Smooth muscle cell (in vitro differentiated cells): ENCODE results near the gene SUGP2. TPM values are rescaled to one million over a fixed set of nuclear protein-coding genes. Genes with fewer than 3 reads are reported as not detected.

Experiments used
- DNase-seq: peaks from one replicate; lab custom pipeline; 2025; ENCODE audit not compliant: unreplicated experiment; lab: John Stamatoyannopoulos, UW
- H2AFZ ChIP-seq: fragments of 200-600 bp; sonication (generic); 2 replicates; pipeline ENCODE4 v1.6.0; 2016; ENCODE audit warnings: antibody characterized with exemption, low read depth, mild to moderate bottlenecking
- H3F3A ChIP-seq: fragments of 200-600 bp; sonication (generic); 2 replicates; pipeline ENCODE4 v1.6.0; 2017; ENCODE audit warnings: antibody characterized with exemption, low read depth
- H3K27ac ChIP-seq: fragments of 200-600 bp; sonication (generic); 2 replicates; pipeline ENCODE4 v1.5.1; 2016; ENCODE audit warnings: low read depth, mild to moderate bottlenecking
- H3K27me3 ChIP-seq: fragments of 200-600 bp; sonication (generic); 2 replicates; pipeline ENCODE4 v1.6.1; 2016; ENCODE audit warnings: low read depth, mild to moderate bottlenecking
- H3K36me3 ChIP-seq: fragments of 200-600 bp; sonication (generic); 2 replicates; pipeline ENCODE4 v1.5.1; 2016; ENCODE audit warnings: low read depth
- H3K4me1 ChIP-seq: fragments of 200-600 bp; sonication (generic); 2 replicates; pipeline ENCODE4 v1.5.1; 2016; ENCODE audit warnings: low read depth
- H3K4me2 ChIP-seq: fragments of 200-600 bp; sonication (generic); 2 replicates; pipeline ENCODE4 v1.6.0; 2016; ENCODE audit warnings: mild to moderate bottlenecking
- H3K4me3 ChIP-seq: fragments of 200-600 bp; sonication (generic); 2 replicates; pipeline ENCODE4 v1.5.1; 2016; ENCODE audit warnings: mild to moderate bottlenecking
- H3K79me2 ChIP-seq: fragments of 200-600 bp; sonication (generic); 2 replicates; pipeline ENCODE4 v1.6.0; 2016; ENCODE audit warnings: low read depth, mild to moderate bottlenecking
- H3K9ac ChIP-seq: fragments of 200-600 bp; sonication (generic); 2 replicates; pipeline ENCODE4 v1.6.0; 2016; ENCODE audit warnings: low read depth
- H3K9me3 ChIP-seq: fragments of 200-600 bp; sonication (generic); replicated peaks from 2 replicates; pipeline ENCODE4 v1.5.1; 2016; ENCODE audit warnings: low read depth
- H4K20me1 ChIP-seq: fragments of 200-600 bp; sonication (generic); 2 replicates; pipeline ENCODE4 v1.6.0; 2016; ENCODE audit warnings: low read depth
- CTCF ChIP-seq: fragments of 200-600 bp; sonication (generic); IDR thresholded peaks from 2 replicates; pipeline ENCODE4 v1.5.1; 2017; ENCODE audit warnings: borderline replicate concordance, mild to moderate bottlenecking, antibody characterized with exemption; ENCODE audit not compliant: insufficient read depth, poor library complexity, severe bottlenecking
- WGBS: methylation state at CpG from one replicate; pipeline ENCODE4 v1.1.7; 2016; ENCODE audit warnings: low lambda C conversion rate; 5-methylcytosine and 5-hydroxymethylcytosine counted together
- polyA plus RNA-seq: library from polyadenylated mRNA; unstranded; fragments of >200 nt; fragmentation: Nextera tagmentation; extraction: Ambion mirVana; gene quantifications from 2 replicates; pipeline ENCODE4 v1.2.1, GENCODE V29; 2016
- total RNA-seq: library from RNA; depleted of rRNA; stranded (reverse); fragments of >200 nt; gene quantifications from 2 replicates; pipeline ENCODE4 v1.2.3, GENCODE V29; 2014

SUGP2 gene
- total and polyA plus RNA-seq, 2 experiments from 2014 or later = 42.2 to 47.6 TPM

DNA sequence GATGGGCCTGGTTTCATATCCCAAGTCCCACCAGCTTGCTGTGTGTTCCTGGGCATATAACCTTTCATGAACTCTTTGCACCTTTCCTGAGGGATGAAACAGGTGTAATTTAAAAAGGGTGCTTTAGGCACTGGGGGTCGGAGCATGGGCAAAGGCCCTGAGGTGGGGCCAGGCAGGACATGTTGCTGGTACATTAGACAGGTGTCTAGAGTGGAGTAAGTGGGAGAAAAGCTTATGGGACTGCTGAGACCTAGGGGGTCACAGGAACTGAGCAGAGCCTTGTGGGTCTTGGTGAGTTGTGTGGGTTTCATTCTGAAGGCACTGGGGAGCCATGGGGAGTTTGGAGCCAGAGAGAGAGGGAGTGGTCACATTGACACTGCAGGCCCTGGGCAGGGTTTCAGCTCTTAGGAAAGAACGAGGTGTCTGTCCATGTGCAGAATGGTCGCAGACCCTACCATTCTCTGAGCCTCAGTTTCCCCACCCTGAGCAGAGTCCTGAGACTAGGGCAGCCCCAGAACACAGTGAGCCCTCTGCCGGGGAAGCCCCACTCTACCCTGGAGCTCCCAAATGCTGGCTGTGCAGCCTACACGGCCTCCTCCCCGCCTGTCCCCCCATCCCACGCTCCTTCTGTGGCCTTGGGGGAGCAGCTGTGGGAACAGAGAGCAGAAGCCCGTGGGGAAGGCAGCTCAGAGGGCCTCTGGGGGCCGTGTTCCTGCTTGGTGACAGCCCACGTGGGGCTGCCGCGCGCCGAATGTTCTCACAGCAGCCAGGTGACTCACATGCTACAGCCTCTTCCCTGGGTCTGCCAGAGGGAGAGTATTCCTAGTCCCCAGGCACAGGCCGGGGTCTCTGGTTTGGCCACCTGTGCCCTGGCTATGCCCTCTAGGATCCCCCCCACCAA is 85.0 kb downstream of the SUGP2 start:
- WGBS = 89% methylated on average over 15 of the region's 15 CpGs

DNA sequence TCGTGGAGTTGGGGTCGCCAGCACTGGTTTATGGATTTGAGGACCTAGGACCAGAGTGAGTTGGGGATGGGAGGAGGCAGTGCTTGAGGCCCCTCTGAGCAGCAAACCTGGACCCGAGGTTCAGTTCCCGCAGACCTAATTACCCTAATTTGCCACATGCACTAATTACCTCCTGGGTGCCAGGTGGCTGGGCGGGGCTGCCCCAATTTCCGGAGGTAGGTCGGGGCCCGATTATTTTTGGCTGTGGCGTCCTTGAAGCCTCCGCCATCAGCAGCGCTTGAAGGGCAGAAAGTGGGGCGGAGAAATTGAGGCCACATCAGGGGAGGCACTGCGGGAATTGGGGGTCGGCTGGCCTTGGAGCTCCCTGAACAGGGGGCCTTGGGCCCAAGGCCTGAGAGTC is 86.4 kb downstream of the SUGP2 start:
- Histone ChIP-seq H3F3A (no peaks in the 10 kb centered on the region), H3K79me2 (no peaks in the 10 kb centered on the region), H3K4me1 (no peaks in the 10 kb centered on the region), H4K20me1 (no peaks in the 10 kb centered on the region), H3K9me3 (no peaks in the 10 kb centered on the region), H3K27ac (no peak overlapping the region), H3K36me3 (no peaks in the 10 kb centered on the region), H3K27me3 (no peaks in the 10 kb centered on the region), H3K4me2 (no peak overlapping the region), H3K4me3 (no peak overlapping the region), H3K9ac (no peak overlapping the region), H2AFZ (no peak overlapping the region)
- 90% methylated on average over 14 of the region's 14 CpGs for WGBS
- TF ChIP-seq CTCF = no peak
- no peak for DNase-seq

More for the DNA sequence above, 85.0 kb downstream of the SUGP2 start:
- H3K4me2 ChIP-seq = no peak overlapping the region
- H3K27me3 ChIP-seq = no peaks in the 10 kb centered on the region
- no peaks in the 10 kb centered on the region for H4K20me1 ChIP-seq
- H3K9ac ChIP-seq = no peak overlapping the region
- H3K27ac ChIP-seq = no peak overlapping the region
- H3K36me3 ChIP-seq = no peaks in the 10 kb centered on the region
- H3K9me3 ChIP-seq = no peaks in the 10 kb centered on the region
- no peak for DNase-seq
- no peak for TF ChIP-seq CTCF
- no peaks in the 10 kb centered on the region for H3K79me2 ChIP-seq
- no peaks in the 10 kb centered on the region for H3F3A ChIP-seq
- H2AFZ ChIP-seq = no peak overlapping the region
- no peak overlapping the region for H3K4me3 ChIP-seq
- no peaks in the 10 kb centered on the region for H3K4me1 ChIP-seq

DNA sequence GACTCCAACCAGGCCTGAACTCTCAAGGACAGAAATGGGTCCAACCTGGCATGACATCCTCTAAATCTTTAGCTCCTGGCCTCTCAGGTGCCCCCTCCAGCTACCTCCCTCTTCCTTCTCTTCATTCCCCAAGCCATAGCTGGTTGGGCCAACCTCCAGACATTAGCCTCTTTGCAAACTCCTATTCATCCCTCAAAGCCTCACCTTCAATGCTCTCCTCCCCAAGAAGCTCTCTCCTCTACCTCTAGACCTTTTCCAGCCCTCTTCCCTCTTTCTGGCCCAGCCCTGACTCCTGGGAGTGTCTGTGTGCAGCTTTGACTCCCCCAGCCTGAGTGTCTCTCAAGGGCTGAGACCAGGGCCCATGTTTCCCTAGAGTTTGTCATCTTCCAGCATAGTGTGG is 87.0 kb downstream of the SUGP2 start:
- no peaks in the 10 kb centered on the region for H3K27me3 ChIP-seq
- H3F3A ChIP-seq = no peaks in the 10 kb centered on the region
- no peaks in the 10 kb centered on the region for H3K9me3 ChIP-seq
- TF ChIP-seq CTCF = no peak
- no peak overlapping the region for H2AFZ ChIP-seq
- H3K9ac ChIP-seq = no peak overlapping the region
- no peak overlapping the region for H3K27ac ChIP-seq
- H3K4me3 ChIP-seq = no peak overlapping the region
- DNase-seq = no peak
- H3K4me1 ChIP-seq = no peaks in the 10 kb centered on the region
- no peaks in the 10 kb centered on the region for H3K79me2 ChIP-seq
- no peaks in the 10 kb centered on the region for H3K36me3 ChIP-seq
- no peak overlapping the region for H3K4me2 ChIP-seq
- H4K20me1 ChIP-seq = no peaks in the 10 kb centered on the region

DNA sequence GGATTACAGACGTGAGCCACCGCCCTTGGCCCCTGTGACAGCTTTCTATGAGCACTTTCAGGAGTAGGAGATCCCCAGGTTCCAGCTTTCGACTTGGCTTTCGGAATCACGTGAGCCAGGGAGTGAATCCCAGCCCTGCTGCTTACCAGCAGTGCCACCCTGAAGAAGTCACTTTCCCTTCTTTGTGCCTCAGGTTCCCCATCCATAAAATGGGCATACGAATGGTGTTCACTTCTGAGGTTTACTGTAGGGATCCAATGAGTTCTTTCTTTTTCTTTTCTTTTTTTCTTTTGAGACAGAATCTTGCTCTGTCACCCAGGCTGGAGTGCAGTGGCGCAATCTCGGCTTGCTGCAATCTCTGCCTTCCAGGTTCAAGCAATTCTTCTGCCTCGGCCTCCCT is 88.0 kb downstream of the SUGP2 start:
- Histone ChIP-seq H3K4me2 (no peak overlapping the region), H3K4me1 (no peaks in the 10 kb centered on the region), H3K27me3 (no peaks in the 10 kb centered on the region), H3F3A (no peaks in the 10 kb centered on the region), H2AFZ (no peak overlapping the region), H4K20me1 (no peaks in the 10 kb centered on the region), H3K9me3 (no peaks in the 10 kb centered on the region), H3K79me2 (peaks cover 5% of the 10 kb centered on the region), H3K36me3 (no peaks in the 10 kb centered on the region), H3K9ac (no peak overlapping the region), H3K27ac (no peak overlapping the region), H3K4me3 (no peak overlapping the region)
- no peak for TF ChIP-seq CTCF
- WGBS = 87% methylated on average over 9 of the region's 9 CpGs
- DNase-seq = no peak
